C4-2B (cell line): Measurements from ENCODE around the gene HMGN4.

Experiments
- H3K27ac ChIP-seq: fragments of 450-650 bp; 2 replicates; pipeline ENCODE4 v1.5.1; 2017
- CTCF ChIP-seq: fragments of 450-650 bp; conservative IDR thresholded peaks from 2 replicates; pipeline ENCODE4 v1.5.1; 2017; ENCODE audit warnings: mild to moderate bottlenecking
- ZFX ChIP-seq: fragments of 450-650 bp; IDR thresholded peaks from 2 replicates; pipeline ENCODE4 v1.6.1; 2017

Gene HMGN4

GRCh38 chr6:26524722-26525370 lies 13.3 kb upstream of the HMGN4 start:
- H3K27ac ChIP-seq = no peak overlapping the region
- TF ChIP-seq CTCF (no peak), ZFX (no peak)

GRCh38 chr6:26525838-26526237 lies 12.3 kb upstream of the HMGN4 start:
- no peak for TF ChIP-seq CTCF
- TF ChIP-seq ZFX = no peak
- H3K27ac ChIP-seq = no peak overlapping the region

- H3K27ac ChIP-seq = no peak overlapping the region
- TF ChIP-seq ZFX (no peak), CTCF (no peak)
Measured at GRCh38 chr6:26526928-26527327, 11.2 kb upstream of the HMGN4 start.

- H3K27ac ChIP-seq = no peak overlapping the region
- TF ChIP-seq ZFX (no peak), CTCF (no peak)
Measured at GRCh38 chr6:26530203-26530602, 8.0 kb upstream of the HMGN4 start.

- no peak overlapping the region for H3K27ac ChIP-seq
Measured at GRCh38 chr6:26531897-26532296, 6.3 kb upstream of the HMGN4 start.

GRCh38 chr6:26532699-26533531 lies 5.3 kb upstream of the HMGN4 start:
- TF ChIP-seq CTCF (no peak), ZFX (no peak)
- peak overlapping the region; percentile 64 for H3K27ac ChIP-seq

More at GRCh38 chr6:26531897-26532296, 6.3 kb upstream of the HMGN4 start:
- TF ChIP-seq CTCF (no peak), ZFX (no peak)

GRCh38 chr6:26533532-26533931 lies 4.6 kb upstream of the HMGN4 start:
- H3K27ac ChIP-seq = no peak overlapping the region
- no peak for TF ChIP-seq CTCF
- TF ChIP-seq ZFX = no peak
